HEK293 (cell line): ENCODE data around the gene IQCH.

Experiments
- GFI1B ChIP-seq: fragments of 450-650 bp; formaldehyde crosslinking; IDR thresholded peaks from 2 replicates; pipeline ENCODE4 v1.5.1; 2016; ENCODE audit warnings: missing biosample characterization, missing genetic modification characterization
- IKZF3 ChIP-seq: fragments of 450-650 bp; IDR thresholded peaks from 2 replicates; pipeline ENCODE4 v1.5.0; 2018; ENCODE audit warnings: missing biosample characterization, mild to moderate bottlenecking, missing genetic modification characterization, moderate library complexity
- PRDM6 ChIP-seq: fragments of 450-650 bp; formaldehyde crosslinking; IDR thresholded peaks from 2 replicates; pipeline ENCODE4 v1.5.1; 2017; ENCODE audit warnings: missing biosample characterization, missing genetic modification characterization
- SCRT1 ChIP-seq: fragments of 450-650 bp; formaldehyde crosslinking; IDR thresholded peaks from 2 replicates; pipeline ENCODE4 v1.5.1; 2016; ENCODE audit warnings: missing biosample characterization, missing genetic modification characterization, borderline replicate concordance
- TRIM28 ChIP-seq: IDR thresholded peaks from 2 replicates; pipeline ENCODE4 v1.6.1; 2011; ENCODE audit warnings: low read length, control low read depth, borderline replicate concordance
- WT1 ChIP-seq: fragments of 450-650 bp; formaldehyde crosslinking; IDR thresholded peaks from 2 replicates; pipeline ENCODE4 v1.5.1; 2016; ENCODE audit warnings: missing biosample characterization, missing genetic modification characterization
- ZBTB10 ChIP-seq: fragments of 450-650 bp; formaldehyde crosslinking; IDR thresholded peaks from 2 replicates; pipeline ENCODE4 v1.5.1; 2016; ENCODE audit warnings: missing biosample characterization, missing genetic modification characterization
- ZBTB20 ChIP-seq: fragments of 450-650 bp; formaldehyde crosslinking; IDR thresholded peaks from 2 replicates; pipeline ENCODE4 v1.5.1; 2016; ENCODE audit warnings: missing biosample characterization, missing genetic modification characterization
- ZBTB21 ChIP-seq: fragments of 450-650 bp; formaldehyde crosslinking; IDR thresholded peaks from 2 replicates; pipeline ENCODE4 v1.5.1; 2017; ENCODE audit warnings: missing biosample characterization, missing genetic modification characterization
- ZBTB26 ChIP-seq: fragments of 450-650 bp; formaldehyde crosslinking; optimal IDR thresholded peaks from 2 replicates; pipeline ENCODE3; 2016; ENCODE audit warnings: missing biosample characterization, mild to moderate bottlenecking, missing genetic modification characterization
- ZBTB44 ChIP-seq: fragments of 450-650 bp; IDR thresholded peaks from 2 replicates; pipeline ENCODE4 v1.5.1; 2018; ENCODE audit warnings: missing biosample characterization, mild to moderate bottlenecking, missing genetic modification characterization
- ZBTB7A ChIP-seq: fragments of 450-650 bp; formaldehyde crosslinking; IDR thresholded peaks from 2 replicates; pipeline ENCODE4 v1.5.1; 2016; ENCODE audit warnings: low read depth, missing biosample characterization, missing genetic modification characterization
- ZEB2 ChIP-seq: fragments of 450-650 bp; formaldehyde crosslinking; IDR thresholded peaks from 2 replicates; pipeline ENCODE4 v1.5.1; 2016; ENCODE audit warnings: missing biosample characterization, missing genetic modification characterization
- ZNF2 ChIP-seq: fragments of 450-650 bp; formaldehyde crosslinking; IDR thresholded peaks from 2 replicates; pipeline ENCODE4 v1.5.1; 2016; ENCODE audit warnings: missing biosample characterization, missing genetic modification characterization
- ZNF398 ChIP-seq: fragments of 450-650 bp; formaldehyde crosslinking; IDR thresholded peaks from 2 replicates; pipeline ENCODE4 v1.5.1; 2017; ENCODE audit warnings: missing biosample characterization, missing genetic modification characterization
- ZNF423 ChIP-seq: fragments of 450-650 bp; formaldehyde crosslinking; IDR thresholded peaks from 2 replicates; pipeline ENCODE4 v1.5.1; 2016; ENCODE audit warnings: missing biosample characterization, missing genetic modification characterization
- ZNF433 ChIP-seq: fragments of 450-650 bp; formaldehyde crosslinking; IDR thresholded peaks from 2 replicates; pipeline ENCODE4 v1.5.1; 2016; ENCODE audit warnings: missing biosample characterization, missing genetic modification characterization, low read depth
- ZNF596 ChIP-seq: fragments of 450-650 bp; IDR thresholded peaks from 2 replicates; pipeline ENCODE4 v1.5.0; 2018; ENCODE audit warnings: missing biosample characterization, mild to moderate bottlenecking, missing genetic modification characterization, moderate library complexity
- ZNF621 ChIP-seq: fragments of 450-650 bp; formaldehyde crosslinking; IDR thresholded peaks from 2 replicates; pipeline ENCODE4 v1.5.1; 2017; ENCODE audit warnings: missing biosample characterization, missing genetic modification characterization
- ZNF830 ChIP-seq: fragments of 450-650 bp; IDR thresholded peaks from 2 replicates; pipeline ENCODE4 v1.5.0; 2018; ENCODE audit warnings: missing biosample characterization, missing genetic modification characterization, low read depth, mild to moderate bottlenecking, moderate library complexity
- ZSCAN18 ChIP-seq: fragments of 450-650 bp; formaldehyde crosslinking; IDR thresholded peaks from 2 replicates; pipeline ENCODE4 v1.5.1; 2016; ENCODE audit warnings: missing biosample characterization, missing genetic modification characterization
- ZSCAN30 ChIP-seq: fragments of 450-650 bp; IDR thresholded peaks from 2 replicates; pipeline ENCODE4 v1.5.1; 2018; ENCODE audit warnings: missing biosample characterization, mild to moderate bottlenecking, missing genetic modification characterization, moderate library complexity

IQCH gene

GRCh38 chr15:67548862-67549651, 294.5 kb downstream of the IQCH start (continued):
- TF ChIP-seq ZNF398 (tag by site-specific recombination) (no peak), IKZF3 (tag by site-specific recombination) (0 out of 2 replicates have a peak, but pooled peaks have one; percentile 54), ZEB2 (tag by site-specific recombination) (peak; percentile 28; the same call in 1 of the 2 replicates), ZBTB10 (tag by site-specific recombination) (no peak), ZBTB20 (tag by site-specific recombination) (no peak), ZBTB7A (tag by site-specific recombination) (no peak), ZBTB26 (no peak), ZBTB44 (tag by site-specific recombination) (peak; percentile 100), ZNF621 (tag by site-specific recombination) (no peak), SCRT1 (tag by site-specific recombination) (0 out of 2 replicates have a peak, but pooled peaks have one; percentile 60), ZSCAN30 (tag by site-specific recombination) (peak; percentile 88), ZSCAN18 (tag by site-specific recombination) (no peak), ZNF2 (0 out of 2 replicates have a peak, but pooled peaks have one; percentile 19), ZNF596 (tag by site-specific recombination) (peak; percentile 38; the same call in 1 of the 2 replicates), ZBTB21 (tag by site-specific recombination) (no peak; the same call in 1 of the 2 replicates), PRDM6 (tag by site-specific recombination) (peak; percentile 5; the same call in 1 of the 2 replicates), WT1 (peak; percentile 3; the same call in 1 of the 2 replicates), ZNF830 (tag by site-specific recombination) (no peak), TRIM28 (peak; percentile 74), GFI1B (tag by site-specific recombination) (0 out of 2 replicates have a peak, but pooled peaks have one; percentile 31), ZNF423 (no peak), ZNF433 (tag by site-specific recombination) (no peak)
- TF ChIP-seq, all 188 proteins: peak for 26
